SH-SY5Y (cell line): ENCODE measurements around the gene LTF.

Experiments
- GATA2 ChIP-seq: IDR thresholded peaks from 2 replicates; pipeline ENCODE4 v1.6.1; 2011; ENCODE audit warnings: mild to moderate bottlenecking, low read depth, low read length
- GATA3 ChIP-seq: IDR thresholded peaks from 2 replicates; pipeline ENCODE4 v1.6.1; 2011; ENCODE audit warnings: low read depth, mild to moderate bottlenecking, low read length, moderate library complexity

- TF ChIP-seq GATA2: no peak
- no peak for TF ChIP-seq GATA3
Measured at GRCh38 chr3:46397111-46397510, 67.6 kb downstream of the LTF start.
